Measurements from ENCODE around the gene TOX3. TPM values are rescaled to one million over a fixed set of nuclear protein-coding genes. Genes with fewer than 3 reads are reported as not detected.

TOX3 gene
- total and polyA plus RNA-seq, 2 donors (not counting 3 experiments of a cell fraction or from before 2014, with no cell fraction given), result not detected

GRCh38 chr16:52581530-52581929 is 34.6 kb upstream of the TOX3 start:
- DNase-seq (ENCODE audit: low read depth, low spot score), result no peak
- TF ChIP-seq EZH2 (IDR thresholded peaks at IDR 0.05; ENCODE audit: borderline replicate concordance, low read depth, low read length, severe bottlenecking) (no peak), POLR2AphosphoS5 (IDR thresholded peaks at IDR 0.05; ENCODE audit: insufficient read depth, low read depth, low read length) (no peak), FOS (IDR thresholded peaks at IDR 0.05; ENCODE audit: borderline replicate concordance, insufficient read depth, low read length) (no peak), POLR2A (IDR thresholded peaks at IDR 0.05; ENCODE audit: low read depth, low read length) (no peak), CTCF (IDR thresholded peaks at IDR 0.05; ENCODE audit: extremely low read depth in 1 of 2, insufficient read depth in 1 of 2, low read depth in 1 of 2, low read length in 2 of 2) (no peak)
- Histone ChIP-seq H3K79me2 (ENCODE audit: control insufficient read depth, insufficient read depth, low read length) (no peaks in the 10 kb centered on the region), H3K4me1 (ENCODE audit: control insufficient read depth, extremely low read depth, insufficient read depth, low read length) (no peaks in the 10 kb centered on the region), H3K4me3 (replicated peaks in 1 of 3; ENCODE audit: insufficient read depth in 1 of 3, low read depth in 1 of 3, low read length in 3 of 3) (no peak overlapping the region), H2AFZ (ENCODE audit: low read depth, low read length) (no peak overlapping the region), H4K20me1 (replicated peaks; ENCODE audit: control insufficient read depth, extremely low read depth, insufficient read depth, low read length) (no peaks in the 10 kb centered on the region), H3K9me1 (replicated peaks; ENCODE audit: control insufficient read depth, extremely low read depth, insufficient read depth, low read length) (no peaks in the 10 kb centered on the region), H3K4me2 (ENCODE audit: insufficient read depth, low read length) (no peak overlapping the region), H3K9me3 (replicated peaks; ENCODE audit: control insufficient read depth, insufficient read depth, low read length) (peaks cover 11% of the 10 kb centered on the region), H3K27ac (ENCODE audit: insufficient read depth, low read depth, low read length) (no peak overlapping the region), H3K36me3 (ENCODE audit: control insufficient read depth in 2 of 2, extremely low read depth in 1 of 2, insufficient read depth in 2 of 2, low read length in 2 of 2) (no peaks in the 10 kb centered on the region), H3K9ac (replicated peaks; ENCODE audit: extremely low read depth, insufficient read depth, low read length) (no peak overlapping the region), H3K27me3 (ENCODE audit: control insufficient read depth in 2 of 2, insufficient read depth in 2 of 2, low read length in 2 of 2) (no peaks in the 10 kb centered on the region)
- BruUV-seq (replicated peaks), result no TSS peak
- POLR2A ChIA-PET, result no interaction called here
- FAIRE-seq, result no peak
- intact Hi-C loops (cut with micrococcal nuclease), result no loop called here
- CTCF ChIA-PET, result no interaction called here
- dilution Hi-C loops (cut with MboI; ENCODE audit: extremely low pct_ligation_motif_present, low sequenced_read_pairs), result no loop called here

GRCh38 chr16:52580488-52580887 is 33.5 kb upstream of the TOX3 start:
- TF ChIP-seq CTCF (IDR thresholded peaks at IDR 0.05; ENCODE audit: extremely low read depth in 1 of 2, insufficient read depth in 1 of 2, low read depth in 1 of 2, low read length in 2 of 2) (no peak), EZH2 (IDR thresholded peaks at IDR 0.05; ENCODE audit: borderline replicate concordance, low read depth, low read length, severe bottlenecking) (no peak), MAX (IDR thresholded peaks at IDR 0.05; ENCODE audit: insufficient read depth, insufficient read length) (no peak), MYC (IDR thresholded peaks at IDR 0.05; ENCODE audit: low read depth, low read length) (no peak), JUN (IDR thresholded peaks at IDR 0.05; ENCODE audit: borderline replicate concordance, insufficient read depth, insufficient read length, low read depth) (no peak), POLR2A (IDR thresholded peaks at IDR 0.05; ENCODE audit: low read depth, low read length) (no peak), POLR2AphosphoS5 (IDR thresholded peaks at IDR 0.05; ENCODE audit: insufficient read depth, low read depth, low read length) (no peak), GATA2 (IDR thresholded peaks at IDR 0.05; ENCODE audit: insufficient read depth, insufficient read length, low read depth, low read length) (no peak), FOS (IDR thresholded peaks at IDR 0.05; ENCODE audit: borderline replicate concordance, insufficient read depth, low read length) (no peak)
- intact Hi-C loops (cut with micrococcal nuclease) (no loop called here), dilution Hi-C loops (cut with MboI; ENCODE audit: extremely low pct_ligation_motif_present, low sequenced_read_pairs) (no loop called here)

More at GRCh38 chr16:52580488-52580887, 33.5 kb upstream of the TOX3 start:
- DNase-seq (ENCODE audit: low read depth, low spot score), result no peak
- Histone ChIP-seq H2AFZ (ENCODE audit: low read depth, low read length) (no peak overlapping the region), H3K27me3 (ENCODE audit: control insufficient read depth in 2 of 2, insufficient read depth in 2 of 2, low read length in 2 of 2) (no peaks in the 10 kb centered on the region), H3K9me1 (replicated peaks; ENCODE audit: control insufficient read depth, extremely low read depth, insufficient read depth, low read length) (no peaks in the 10 kb centered on the region), H3K4me2 (ENCODE audit: insufficient read depth, low read length) (no peak overlapping the region), H3K4me3 (replicated peaks in 1 of 3; ENCODE audit: insufficient read depth in 1 of 3, low read depth in 1 of 3, low read length in 3 of 3) (no peak overlapping the region), H4K20me1 (replicated peaks; ENCODE audit: control insufficient read depth, extremely low read depth, insufficient read depth, low read length) (no peaks in the 10 kb centered on the region), H3K4me1 (ENCODE audit: control insufficient read depth, extremely low read depth, insufficient read depth, low read length) (no peaks in the 10 kb centered on the region), H3K36me3 (ENCODE audit: control insufficient read depth in 2 of 2, extremely low read depth in 1 of 2, insufficient read depth in 2 of 2, low read length in 2 of 2) (no peaks in the 10 kb centered on the region), H3K27ac (ENCODE audit: insufficient read depth, low read depth, low read length) (no peak overlapping the region), H3K9ac (replicated peaks; ENCODE audit: extremely low read depth, insufficient read depth, low read length) (no peak overlapping the region), H3K9me3 (replicated peaks; ENCODE audit: control insufficient read depth, insufficient read depth, low read length) (peaks cover 9% of the 10 kb centered on the region), H3K79me2 (ENCODE audit: control insufficient read depth, insufficient read depth, low read length) (no peaks in the 10 kb centered on the region)
- ChIA-PET CTCF (no interaction called here), POLR2A (no interaction called here)
- no peak for FAIRE-seq
- BruUV-seq (replicated peaks), result no TSS peak
